ENCODE measurements around the gene TXNDC12.

GRCh38 chr1:52032785-52033131, 22.2 kb downstream of the TXNDC12 start:
- TF ChIP-seq REST (IDR thresholded peaks at IDR 0.05; ENCODE audit: low read depth) = no peak
- no peak for TF ChIP-seq EP300 (IDR thresholded peaks at IDR 0.05; ENCODE audit: borderline replicate concordance)
- TF ChIP-seq FOXM1 (IDR thresholded peaks at IDR 0.05; ENCODE audit: borderline replicate concordance, low read depth) = no peak
- no peak for TF ChIP-seq CREB1 (IDR thresholded peaks at IDR 0.05; ENCODE audit: low read depth)
